Measurements from ENCODE around the gene VAMP8.
A peak's percentile ranks its signal among the peaks of the same experiment; 100 is the strongest.
"Not testable (repeated sequence)": the region's sequence is repeated elsewhere in the genome, so short reads cannot be mapped to it uniquely, and the experiment has no call there.

VAMP8 gene

DNA sequence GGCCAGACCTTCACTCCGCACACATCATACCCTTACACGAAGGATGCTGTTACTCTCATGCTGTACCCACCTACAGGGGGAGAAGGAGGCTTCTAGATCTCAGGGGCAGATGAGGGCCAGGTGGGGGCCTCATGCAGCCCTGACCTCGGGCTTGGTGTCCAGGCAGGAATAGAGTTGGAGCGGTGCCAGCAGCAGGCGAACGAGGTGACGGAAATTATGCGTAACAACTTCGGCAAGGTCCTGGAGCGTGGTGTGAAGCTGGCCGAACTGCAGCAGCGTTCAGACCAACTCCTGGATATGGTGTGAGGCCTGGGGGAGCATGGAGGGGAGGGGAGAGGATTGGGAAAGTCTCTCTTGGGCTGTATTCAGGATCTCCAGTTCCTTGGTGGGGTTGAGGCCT is 14.2 kb downstream of the VAMP8 start:
- TF ChIP-seq MYC (IDR thresholded peaks at IDR 0.05; ENCODE audit: low read depth, low read length), result no peak
- H3K4me3 ChIP-seq (ENCODE audit: low read depth, low read length), result no peak overlapping the region
- DNase-seq (ENCODE audit: low read depth), result no peak

DNA sequence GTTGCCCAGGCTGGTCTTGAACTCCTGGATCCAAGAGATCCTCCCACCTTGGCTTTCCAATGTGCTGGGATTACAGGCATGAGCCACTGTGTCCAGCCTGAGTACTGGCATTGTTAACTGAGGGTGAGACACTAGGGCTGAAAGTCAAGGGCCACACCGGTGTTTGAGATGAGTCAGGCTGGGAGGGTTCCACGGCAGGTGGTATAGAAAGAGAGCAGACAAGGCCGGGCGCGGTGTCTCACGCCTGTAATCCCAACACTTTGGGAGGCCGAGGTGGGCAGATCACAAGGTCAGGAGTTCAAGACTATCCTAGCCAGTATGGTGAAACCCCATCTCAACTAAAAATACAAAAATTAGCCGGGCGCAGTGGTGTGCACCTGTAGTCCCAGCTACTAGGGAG is 14.9 kb downstream of the VAMP8 start:
- DNase-seq (ENCODE audit: low read depth), result not testable (repeated sequence)

DNA sequence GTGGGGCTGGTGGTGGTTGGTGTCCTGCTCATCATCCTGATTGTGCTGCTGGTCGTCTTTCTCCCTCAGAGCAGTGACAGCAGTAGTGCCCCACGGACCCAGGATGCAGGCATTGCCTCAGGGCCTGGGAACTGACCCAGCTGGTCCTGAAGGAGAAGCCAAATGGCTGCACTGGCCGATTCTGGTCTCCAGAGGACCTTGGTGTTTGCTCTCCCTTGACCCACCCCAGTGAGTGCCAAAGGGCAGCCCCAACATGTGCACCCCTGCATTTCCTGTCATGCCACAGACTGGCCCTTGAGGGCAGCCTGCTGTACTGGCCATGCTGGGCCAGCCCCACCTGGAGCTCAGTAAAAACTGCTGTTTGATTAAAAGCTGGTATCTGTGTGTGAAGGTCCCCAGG is 15.6 kb downstream of the VAMP8 start:
- no peak for DNase-seq (ENCODE audit: low read depth)
- TF ChIP-seq POLR2A (IDR thresholded peaks at IDR 0.05; ENCODE audit: extremely low read depth, insufficient read length), result no peak
- TF ChIP-seq, protein P1, sequence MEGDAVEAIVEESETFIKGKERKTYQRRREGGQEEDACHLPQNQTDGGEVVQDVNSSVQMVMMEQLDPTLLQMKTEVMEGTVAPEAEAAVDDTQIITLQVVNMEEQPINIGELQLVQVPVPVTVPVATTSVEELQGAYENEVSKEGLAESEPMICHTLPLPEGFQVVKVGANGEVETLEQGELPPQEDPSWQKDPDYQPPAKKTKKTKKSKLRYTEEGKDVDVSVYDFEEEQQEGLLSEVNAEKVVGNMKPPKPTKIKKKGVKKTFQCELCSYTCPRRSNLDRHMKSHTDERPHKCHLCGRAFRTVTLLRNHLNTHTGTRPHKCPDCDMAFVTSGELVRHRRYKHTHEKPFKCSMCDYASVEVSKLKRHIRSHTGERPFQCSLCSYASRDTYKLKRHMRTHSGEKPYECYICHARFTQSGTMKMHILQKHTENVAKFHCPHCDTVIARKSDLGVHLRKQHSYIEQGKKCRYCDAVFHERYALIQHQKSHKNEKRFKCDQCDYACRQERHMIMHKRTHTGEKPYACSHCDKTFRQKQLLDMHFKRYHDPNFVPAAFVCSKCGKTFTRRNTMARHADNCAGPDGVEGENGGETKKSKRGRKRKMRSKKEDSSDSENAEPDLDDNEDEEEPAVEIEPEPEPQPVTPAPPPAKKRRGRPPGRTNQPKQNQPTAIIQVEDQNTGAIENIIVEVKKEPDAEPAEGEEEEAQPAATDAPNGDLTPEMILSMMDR (IDR thresholded peaks at IDR 0.05; ENCODE audit: low read depth, low read length), result no peak
- TF ChIP-seq, protein P2, sequence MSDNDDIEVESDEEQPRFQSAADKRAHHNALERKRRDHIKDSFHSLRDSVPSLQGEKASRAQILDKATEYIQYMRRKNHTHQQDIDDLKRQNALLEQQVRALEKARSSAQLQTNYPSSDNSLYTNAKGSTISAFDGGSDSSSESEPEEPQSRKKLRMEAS (IDR thresholded peaks at IDR 0.05; ENCODE audit: low read depth, low read length), result no peak
- no peak for TF ChIP-seq MYC (IDR thresholded peaks at IDR 0.05; ENCODE audit: low read depth, low read length)
- no peak overlapping the region for H3K4me3 ChIP-seq (ENCODE audit: low read depth, low read length)

More for the DNA sequence above, 14.9 kb downstream of the VAMP8 start:
- not testable (repeated sequence) for H3K4me3 ChIP-seq (ENCODE audit: low read depth, low read length)

DNA sequence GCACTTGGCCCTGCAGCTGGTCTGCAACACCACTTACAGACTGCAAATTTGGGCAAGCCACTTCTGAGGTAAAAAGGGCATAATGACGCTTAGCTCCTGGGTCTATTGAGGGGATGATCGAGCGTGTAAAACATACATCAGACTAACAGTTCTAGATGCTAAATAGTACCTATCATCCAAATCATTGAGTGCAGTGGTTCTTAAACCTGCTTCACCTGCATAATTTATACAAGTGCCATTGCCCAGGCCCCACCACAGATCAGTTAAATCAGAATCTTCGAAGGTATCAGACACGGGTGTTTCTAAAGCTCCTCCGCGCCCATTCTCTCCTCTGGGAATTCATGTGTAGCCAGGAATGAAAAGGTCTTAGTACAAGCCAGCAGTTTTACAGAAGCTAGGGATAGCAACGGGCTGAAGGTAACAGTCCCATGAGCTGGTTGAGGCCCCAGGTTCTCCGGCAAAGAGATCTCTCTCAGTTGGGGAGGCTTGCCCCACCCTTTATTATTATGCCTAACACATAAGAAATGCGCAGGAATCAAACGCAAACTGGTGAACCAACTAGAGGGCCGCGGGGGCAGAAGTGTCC is 17.4 kb downstream of the VAMP8 start:
- no peak for DNase-seq (ENCODE audit: low read depth)
- TF ChIP-seq MYC (IDR thresholded peaks at IDR 0.05; ENCODE audit: low read depth, low read length) (no peak), POLR2A (IDR thresholded peaks at IDR 0.05; ENCODE audit: extremely low read depth, insufficient read length) (no peak)
- TF ChIP-seq, protein P2 (IDR thresholded peaks at IDR 0.05; ENCODE audit: low read depth, low read length), result no peak
- H3K4me3 ChIP-seq (ENCODE audit: low read depth, low read length), result peak overlapping the region; percentile 93

DNA sequence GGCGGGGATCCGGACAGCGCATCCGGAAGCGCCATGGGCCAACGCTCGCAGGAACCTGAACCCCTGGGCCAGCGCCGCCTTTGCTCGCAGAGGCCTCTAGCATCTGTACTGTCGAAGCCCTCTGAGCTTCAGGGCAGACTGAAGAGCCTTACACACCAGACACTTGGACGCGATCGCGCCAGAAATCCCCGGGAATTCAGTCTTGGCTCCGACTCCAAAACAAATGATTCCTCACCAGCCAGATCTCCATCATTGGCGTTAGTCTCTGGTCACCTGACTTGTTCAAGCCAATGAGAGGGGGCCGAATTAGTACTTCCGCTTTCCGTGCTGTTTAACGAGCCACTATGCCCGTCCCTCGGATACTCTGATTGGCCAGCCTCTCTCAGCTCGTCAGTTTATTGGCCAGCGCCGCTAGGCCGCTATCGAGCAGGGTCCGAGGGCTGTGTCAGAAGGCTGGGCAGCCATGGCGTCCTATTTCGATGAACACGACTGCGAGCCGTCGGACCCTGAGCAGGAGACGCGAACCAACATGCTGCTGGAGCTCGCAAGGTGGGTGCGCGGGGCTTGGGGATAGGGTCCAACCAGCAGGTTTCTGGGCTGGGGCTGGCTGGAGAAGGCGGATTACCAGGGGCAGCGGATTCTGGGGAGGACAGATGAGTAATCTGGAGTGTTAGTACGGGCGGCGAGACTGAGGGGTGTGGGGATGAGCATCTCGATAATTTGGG is 18.1 kb downstream of the VAMP8 start, which contains the start of gene RNF181:
Gene RNF181, plus strand, starts transcription at position 445 of the 725 bp plus-strand sequence. Its CDS starts 19 bp downstream, at position 464.
- TF ChIP-seq POLR2A (IDR thresholded peaks at IDR 0.05; ENCODE audit: extremely low read depth, insufficient read length) (peak; percentile 75), MYC (IDR thresholded peaks at IDR 0.05; ENCODE audit: low read depth, low read length) (peak; percentile 22; the same call in 1 of the 2 replicates)
- TF ChIP-seq, protein P1 (IDR thresholded peaks at IDR 0.05; ENCODE audit: low read depth, low read length), result no peak
- TF ChIP-seq, protein P2 (IDR thresholded peaks at IDR 0.05; ENCODE audit: low read depth, low read length), result peak; percentile 69; the same call in 1 of the 2 replicates
- peak; percentile 99 for DNase-seq (ENCODE audit: low read depth)
- peak within 1 kb of the TSS; percentile 93 for H3K4me3 ChIP-seq (ENCODE audit: low read depth, low read length)

DNA sequence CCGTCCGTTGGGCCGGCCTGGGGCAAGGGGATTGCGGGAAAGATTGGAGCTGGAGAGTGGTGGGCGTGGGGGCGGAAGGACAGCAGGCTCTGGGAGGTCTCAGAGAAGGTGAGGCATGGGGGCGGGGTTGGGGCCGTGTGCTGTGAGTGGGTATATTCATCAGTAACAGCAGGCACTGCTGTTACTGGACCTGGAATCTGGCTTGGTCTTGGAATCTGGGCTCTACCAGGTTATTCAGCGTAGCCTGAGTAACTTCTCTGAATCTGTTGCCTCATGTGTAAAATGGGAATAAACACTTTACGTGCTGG is 18.6 kb downstream of the VAMP8 start:
- no peak for DNase-seq (ENCODE audit: low read depth)
- no peak for TF ChIP-seq POLR2A (IDR thresholded peaks at IDR 0.05; ENCODE audit: extremely low read depth, insufficient read length)
- TF ChIP-seq MYC (IDR thresholded peaks at IDR 0.05; ENCODE audit: low read depth, low read length), result no peak
- TF ChIP-seq, protein P2 (IDR thresholded peaks at IDR 0.05; ENCODE audit: low read depth, low read length), result no peak
- TF ChIP-seq, protein P1 (IDR thresholded peaks at IDR 0.05; ENCODE audit: low read depth, low read length), result no peak
- peak overlapping the region; percentile 93 for H3K4me3 ChIP-seq (ENCODE audit: low read depth, low read length)

DNA sequence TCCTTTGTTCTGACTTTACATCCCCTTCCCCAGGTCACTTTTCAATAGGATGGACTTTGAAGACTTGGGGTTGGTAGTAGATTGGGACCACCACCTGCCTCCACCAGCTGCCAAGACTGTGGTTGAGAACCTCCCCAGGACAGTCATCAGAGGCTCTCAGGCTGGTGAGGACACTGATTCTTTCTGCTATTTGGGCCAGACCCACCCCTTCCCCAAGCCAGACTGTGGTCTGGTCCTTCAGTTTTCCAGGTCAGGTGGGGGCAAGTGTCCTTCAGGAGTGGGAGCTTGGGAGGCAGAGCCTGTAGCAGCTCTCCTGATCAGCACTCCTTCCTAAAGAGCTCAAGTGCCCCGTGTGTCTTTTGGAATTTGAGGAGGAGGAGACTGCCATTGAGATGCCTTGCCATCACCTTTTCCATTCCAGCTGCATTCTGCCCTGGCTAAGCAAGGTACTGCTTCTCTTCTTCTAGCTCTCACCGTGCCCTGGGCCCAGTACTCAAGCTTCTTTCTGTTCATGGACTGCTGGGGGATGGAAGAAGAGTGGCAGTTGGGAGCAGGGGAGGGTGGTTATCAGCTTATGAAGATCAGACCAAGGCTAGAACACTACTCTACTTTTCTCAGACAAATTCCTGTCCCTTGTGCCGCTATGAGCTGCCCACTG is 19.2 kb downstream of the VAMP8 start:
- peak overlapping the region; percentile 93 for H3K4me3 ChIP-seq (ENCODE audit: low read depth, low read length)
- TF ChIP-seq, protein P2 (IDR thresholded peaks at IDR 0.05; ENCODE audit: low read depth, low read length), result no peak
- TF ChIP-seq POLR2A (IDR thresholded peaks at IDR 0.05; ENCODE audit: extremely low read depth, insufficient read length) (no peak), MYC (IDR thresholded peaks at IDR 0.05; ENCODE audit: low read depth, low read length) (no peak)
- TF ChIP-seq, protein P1 (IDR thresholded peaks at IDR 0.05; ENCODE audit: low read depth, low read length), result no peak
- no peak for DNase-seq (ENCODE audit: low read depth)
